Suprapubic skin (tissue), 4 donors: ENCODE results near the gene JAZF1. TPM values are rescaled to one million over a fixed set of nuclear protein-coding genes. Genes with fewer than 3 reads are reported as not detected.

Experiments
- DNase-seq, 2 donors: peaks; one replicate each; pipeline ENCODE4 v3.0.0-alpha.2; 2019; ENCODE audit warnings: low spot score in 2 of 2
- H3K27ac ChIP-seq: fragments of 200-600 bp; sonication (generic); one replicate; pipeline ENCODE4 v1.5.1; 2019
- H3K27me3 ChIP-seq: fragments of 200-600 bp; sonication (generic); one replicate; pipeline ENCODE4 v1.5.1; 2019
- H3K36me3 ChIP-seq: fragments of 200-600 bp; sonication (generic); one replicate; pipeline ENCODE4 v1.5.1; 2019
- H3K4me1 ChIP-seq: fragments of 200-600 bp; sonication (generic); one replicate; pipeline ENCODE4 v1.5.1; 2019
- H3K4me3 ChIP-seq: fragments of 200-600 bp; sonication (generic); one replicate; pipeline ENCODE4 v1.5.1; 2019; ENCODE audit warnings: mild to moderate bottlenecking
- H3K9me3 ChIP-seq: fragments of 200-600 bp; sonication (generic); one replicate; pipeline ENCODE4 v1.5.1; 2019
- CTCF ChIP-seq, 2 donors: fragments of 200-600 bp in 1 of 2; fragments of 450-650 bp in 1 of 2; sonication (generic) in 1 of 2; IDR thresholded peaks; one replicate each; pipeline ENCODE4 v1.5.1; 2016 to 2019; ENCODE audit warnings: antibody characterized with exemption in 2 of 2, mild to moderate bottlenecking in 1 of 2, moderate library complexity in 1 of 2
- EP300 ChIP-seq: sonication (generic); formaldehyde crosslinking; IDR thresholded peaks from one replicate; pipeline ENCODE4 v1.6.1; 2017; ENCODE audit warnings: antibody characterized with exemption
- POLR2A ChIP-seq, 2 donors: fragments of 450-650 bp; IDR thresholded peaks; one replicate each; pipeline ENCODE4 v1.6.1; 2017; ENCODE audit warnings: antibody characterized with exemption in 2 of 2, mild to moderate bottlenecking in 2 of 2, moderate library complexity in 2 of 2
- POLR2AphosphoS5 ChIP-seq, 3 donors: sonication (generic); formaldehyde crosslinking; IDR thresholded peaks; one replicate each; pipeline ENCODE4 v1.6.1; 2017; ENCODE audit warnings: antibody characterized with exemption in 3 of 3
- WGBS: methylation state at CpG from one replicate; pipeline ENCODE4 v1.1.5; 2018; 5-methylcytosine and 5-hydroxymethylcytosine counted together
- total RNA-seq, 4 donors: library from RNA; depleted of rRNA; stranded (reverse); fragments of >200 nt; gene quantifications; one replicate each; pipeline ENCODE4 v1.1.0, GENCODE V29; 2016

JAZF1 gene
- total RNA-seq, 4 donors from 2014 or later: 5.0 to 8.4 (median 7.4) TPM

- Histone ChIP-seq H3K9me3 (no peaks in the 10 kb centered on the region), H3K27me3 (no peaks in the 10 kb centered on the region), H3K4me3 (no peak overlapping the region), H3K4me1 (peaks cover 3% of the 10 kb centered on the region), H3K27ac (no peak overlapping the region), H3K36me3 (no peaks in the 10 kb centered on the region)
- no peak for DNase-seq
- WGBS: 99% methylated on average over 5 of the region's 5 CpGs
- TF ChIP-seq POLR2AphosphoS5 (IDR thresholded peaks at IDR 0.05): no peak
- TF ChIP-seq CTCF (IDR thresholded peaks at IDR 0.05): no peak
- TF ChIP-seq POLR2A (IDR thresholded peaks at IDR 0.05): no peak
- TF ChIP-seq EP300: no peak
Measured at GRCh38 chr7:28013441-28013840, 167.2 kb downstream of the JAZF1 start.

DNA sequence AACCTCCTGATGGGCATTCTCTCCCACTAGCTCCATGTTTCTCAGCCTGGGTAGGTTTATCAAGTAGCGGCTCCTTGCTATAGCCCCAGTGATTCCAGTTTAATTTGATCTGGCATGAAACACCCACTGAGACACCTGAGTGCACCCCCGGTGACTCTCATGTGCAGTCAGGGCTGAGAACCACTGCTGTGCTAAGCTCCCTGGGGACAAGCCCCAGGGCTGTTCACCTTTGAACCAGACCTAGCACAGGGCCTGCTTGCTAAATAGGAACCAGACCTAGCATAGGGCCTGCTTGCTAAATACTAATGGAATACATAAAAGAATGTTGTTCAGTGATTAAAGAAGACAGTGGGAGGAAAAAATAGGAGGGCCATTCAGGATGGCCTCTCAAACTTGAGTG is 167.6 kb downstream of the JAZF1 start:
- no peak for DNase-seq
- 81% methylated on average over 2 of the region's 2 CpGs for WGBS
- Histone ChIP-seq H3K4me3 (no peak overlapping the region), H3K27me3 (no peaks in the 10 kb centered on the region), H3K4me1 (peaks cover 3% of the 10 kb centered on the region), H3K36me3 (no peaks in the 10 kb centered on the region), H3K27ac (no peak overlapping the region), H3K9me3 (no peaks in the 10 kb centered on the region)
- no peak for TF ChIP-seq POLR2A (IDR thresholded peaks at IDR 0.05)
- TF ChIP-seq CTCF (IDR thresholded peaks at IDR 0.05): no peak

- WGBS: 94% methylated on average over 2 of the region's 2 CpGs
- Histone ChIP-seq H3K27me3 (no peaks in the 10 kb centered on the region), H3K27ac (no peak overlapping the region), H3K4me3 (no peak overlapping the region), H3K9me3 (no peaks in the 10 kb centered on the region), H3K36me3 (no peaks in the 10 kb centered on the region), H3K4me1 (peaks cover 13% of the 10 kb centered on the region)
- no peak for TF ChIP-seq POLR2AphosphoS5 (IDR thresholded peaks at IDR 0.05)
- no peak for TF ChIP-seq CTCF (IDR thresholded peaks at IDR 0.05)
- no peak for TF ChIP-seq EP300
- no peak for TF ChIP-seq POLR2A (IDR thresholded peaks at IDR 0.05)
- no peak for DNase-seq
Measured at GRCh38 chr7:28008911-28009310, 171.7 kb downstream of the JAZF1 start.

DNA sequence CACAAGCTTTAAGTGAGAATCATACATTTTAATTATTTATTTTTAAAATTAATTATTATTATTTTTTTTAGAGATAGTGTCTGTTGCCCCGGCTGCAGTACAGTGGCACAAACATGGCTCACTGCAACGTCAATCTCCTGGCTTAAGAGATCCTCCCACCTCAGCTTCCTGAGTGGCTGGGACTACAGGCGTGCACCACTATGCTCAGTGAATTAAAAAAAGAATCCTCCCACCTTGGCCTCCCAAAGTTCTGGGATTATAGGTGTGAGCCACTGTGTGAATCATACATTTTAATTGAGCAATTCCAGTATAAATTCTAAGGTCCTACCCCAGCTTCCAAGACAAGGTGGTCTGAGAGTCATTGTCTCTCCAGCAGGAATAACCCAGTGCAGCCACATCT is 172.4 kb downstream of the JAZF1 start:
- 81% methylated on average over 3 of the region's 3 CpGs for WGBS

DNA sequence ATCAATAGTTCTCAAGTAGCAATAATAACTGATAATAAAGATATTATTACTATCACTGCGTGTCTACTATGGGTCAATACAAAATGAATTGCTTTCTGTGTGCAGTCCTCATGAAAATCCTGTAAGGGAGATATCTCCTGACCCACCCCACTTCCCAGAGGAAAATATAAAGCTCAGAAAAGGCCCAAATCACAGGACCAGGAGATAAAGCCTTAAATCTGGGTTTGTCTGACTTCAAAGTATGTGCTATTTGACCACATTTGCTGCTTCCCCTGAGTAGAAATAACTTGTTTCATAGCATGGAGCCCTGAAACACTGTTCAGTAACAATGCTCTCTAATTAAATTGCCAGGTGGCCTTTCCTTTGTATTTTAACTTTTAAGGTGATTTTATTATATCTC is 174.1 kb downstream of the JAZF1 start:
- TF ChIP-seq POLR2AphosphoS5 (IDR thresholded peaks at IDR 0.05): no peak
- no peak for TF ChIP-seq EP300
- TF ChIP-seq POLR2A (IDR thresholded peaks at IDR 0.05): no peak
- TF ChIP-seq CTCF (IDR thresholded peaks at IDR 0.05): no peak

More for the DNA sequence above, 172.4 kb downstream of the JAZF1 start:
- Histone ChIP-seq H3K27ac (no peak overlapping the region), H3K27me3 (no peaks in the 10 kb centered on the region), H3K9me3 (no peaks in the 10 kb centered on the region), H3K4me3 (no peak overlapping the region), H3K36me3 (no peaks in the 10 kb centered on the region), H3K4me1 (peaks cover 11% of the 10 kb centered on the region)
- no peak for DNase-seq
- TF ChIP-seq POLR2A (IDR thresholded peaks at IDR 0.05) (no peak), CTCF (IDR thresholded peaks at IDR 0.05) (no peak), POLR2AphosphoS5 (IDR thresholded peaks at IDR 0.05) (no peak), EP300 (no peak)

More for the DNA sequence above, 174.1 kb downstream of the JAZF1 start:
- no peak for DNase-seq
- no peaks in the 10 kb centered on the region for H3K36me3 ChIP-seq
- H3K9me3 ChIP-seq: no peaks in the 10 kb centered on the region
- H3K4me1 ChIP-seq: peaks cover 9% of the 10 kb centered on the region
- H3K27ac ChIP-seq: no peak overlapping the region
- 93% methylated on average over 1 of the region's 1 CpG for WGBS
- H3K4me3 ChIP-seq: no peak overlapping the region
- H3K27me3 ChIP-seq: no peaks in the 10 kb centered on the region
